Neural progenitor cell (in vitro differentiated cells): ENCODE results near the gene CACNA2D4. TPM values are rescaled to one million over a fixed set of nuclear protein-coding genes. Genes with fewer than 3 reads are reported as not detected.
A peak's percentile ranks its signal among the peaks of the same experiment; 100 is the strongest.

Source experiments
- DNase-seq: peaks from one replicate; pipeline ENCODE4 v3.0.0-alpha.2; 2016; ENCODE audit warnings: low spot score
- H2AFZ ChIP-seq: fragments of 200-600 bp; sonication (generic); replicated peaks from 2 replicates; pipeline ENCODE4 v1.6.1; 2016; ENCODE audit warnings: antibody characterized with exemption
- H3F3A ChIP-seq: fragments of 200-600 bp; sonication (generic); 2 replicates; pipeline ENCODE4 v1.6.1; 2016; ENCODE audit warnings: antibody characterized with exemption, low read depth
- H3K27ac ChIP-seq: fragments of 200-600 bp; sonication (generic); 2 replicates; pipeline ENCODE4 v1.5.1; 2016; ENCODE audit warnings: mild to moderate bottlenecking
- H3K27me3 ChIP-seq: fragments of 200-600 bp; sonication (generic); 2 replicates; pipeline ENCODE4 v1.6.1; 2016; ENCODE audit warnings: mild to moderate bottlenecking, moderate library complexity
- H3K36me3 ChIP-seq: fragments of 200-600 bp; sonication (generic); 2 replicates; pipeline ENCODE4 v1.5.1; 2016
- H3K4me1 ChIP-seq: fragments of 200-600 bp; sonication (generic); 2 replicates; pipeline ENCODE4 v1.6.1; 2016; ENCODE audit warnings: mixed run types
- H3K4me2 ChIP-seq: fragments of 200-600 bp; sonication (generic); 2 replicates; pipeline ENCODE4 v1.6.1; 2016
- H3K4me3 ChIP-seq: fragments of 200-600 bp; sonication (generic); 2 replicates; pipeline ENCODE4 v1.5.1; 2016
- H3K79me2 ChIP-seq: fragments of 200-600 bp; sonication (generic); 2 replicates; pipeline ENCODE4 v1.6.1; 2016; ENCODE audit warnings: low read depth
- H3K9ac ChIP-seq: fragments of 200-600 bp; sonication (generic); 2 replicates; pipeline ENCODE4 v1.6.1; 2016
- H3K9me3 ChIP-seq: fragments of 200-600 bp; sonication (generic); 2 replicates; pipeline ENCODE4 v1.5.1; 2016; ENCODE audit warnings: low read depth
- H4K20me1 ChIP-seq: fragments of 200-600 bp; sonication (generic); 2 replicates; pipeline ENCODE4 v1.6.1; 2016; ENCODE audit warnings: low read depth
- H3K27ac Mint-ChIP-seq: 3 replicates; pipeline ENCODE4 v1.8.0; 2021; ENCODE audit warnings: mixed read lengths
- H3K27me3 Mint-ChIP-seq: 2 replicates; pipeline ENCODE4 v1.8.0; 2022; ENCODE audit warnings: low read depth, mild to moderate bottlenecking, inconsistent platforms, moderate library complexity, mixed read lengths; ENCODE audit not compliant: insufficient read depth
- H3K36me3 Mint-ChIP-seq: 3 replicates; pipeline ENCODE4 v1.8.0; 2021; ENCODE audit warnings: mixed read lengths
- H3K4me1 Mint-ChIP-seq: 3 replicates; pipeline ENCODE4 v1.8.0; 2021; ENCODE audit warnings: mixed read lengths
- H3K4me3 Mint-ChIP-seq: 3 replicates; pipeline ENCODE4 v1.8.0; 2021; ENCODE audit warnings: mild to moderate bottlenecking, moderate library complexity, mixed read lengths
- H3K9me3 Mint-ChIP-seq: 3 replicates; pipeline ENCODE4 v1.8.0; 2020; ENCODE audit warnings: mixed read lengths
- CTCF ChIP-seq: fragments of 200-600 bp; sonication (generic); IDR thresholded peaks from 2 replicates; pipeline ENCODE4 v1.5.1; 2017; ENCODE audit warnings: antibody characterized with exemption, mild to moderate bottlenecking
- EZH2 ChIP-seq: fragments of 200-600 bp; sonication (generic); IDR thresholded peaks from 2 replicates; pipeline ENCODE4 v1.6.1; 2017; ENCODE audit warnings: antibody characterized with exemption, mild to moderate bottlenecking, moderate library complexity
- EZH2phosphoT487 ChIP-seq: fragments of 200-600 bp; sonication (generic); IDR thresholded peaks from 2 replicates; pipeline ENCODE4 v1.6.1; 2017; ENCODE audit warnings: antibody characterized with exemption
- total RNA-seq: library from RNA; depleted of rRNA; stranded (reverse); fragments of >200 nt; gene quantifications from 2 replicates; pipeline ENCODE4 v1.2.3, GENCODE V29; 2015; ENCODE audit warnings: low replicate concordance

The CACNA2D4 gene
- total RNA-seq, 1 donor from 2014 or later, result 3.0 TPM

GRCh38 chr12:1798641-1799020, 119.8 kb downstream of the CACNA2D4 start:
- H3K9me3 Mint-ChIP-seq, result no peaks in the 10 kb centered on the region
- H3K27ac ChIP-seq, result no peak overlapping the region

GRCh38 chr12:1797991-1798640, 120.3 kb downstream of the CACNA2D4 start:
- H3K27ac Mint-ChIP-seq, result no peak overlapping the region
- H3K36me3 ChIP-seq, result no peaks in the 10 kb centered on the region
- H3K9me3 Mint-ChIP-seq, result no peaks in the 10 kb centered on the region
- peaks cover 12% of the 10 kb centered on the region for H3K27me3 ChIP-seq
- H4K20me1 ChIP-seq, result no peaks in the 10 kb centered on the region
- H3K9me3 ChIP-seq, result no peaks in the 10 kb centered on the region
- H3F3A ChIP-seq, result no peaks in the 10 kb centered on the region
- H2AFZ ChIP-seq, result no peak overlapping the region
- peaks cover 4% of the 10 kb centered on the region for H3K4me1 ChIP-seq
- no peak overlapping the region for H3K4me3 ChIP-seq
- no peak overlapping the region for H3K9ac ChIP-seq
- DNase-seq, result no peak
- TF ChIP-seq EZH2, result no peak
- TF ChIP-seq EZH2phosphoT487, result no peak
- no peak for TF ChIP-seq CTCF
- H3K4me2 ChIP-seq, result no peak overlapping the region
- H3K4me1 Mint-ChIP-seq, result peaks cover 21% of the 10 kb centered on the region
- no peak overlapping the region for H3K4me3 Mint-ChIP-seq
- H3K79me2 ChIP-seq, result no peaks in the 10 kb centered on the region
- peaks cover 10% of the 10 kb centered on the region for H3K27me3 Mint-ChIP-seq
- H3K36me3 Mint-ChIP-seq, result no peaks in the 10 kb centered on the region
- H3K27ac ChIP-seq, result no peak overlapping the region

More at GRCh38 chr12:1798641-1799020, 119.8 kb downstream of the CACNA2D4 start:
- Mint-ChIP-seq H3K4me1 (peaks cover 21% of the 10 kb centered on the region), H3K4me3 (no peak overlapping the region), H3K27ac (no peak overlapping the region), H3K36me3 (no peaks in the 10 kb centered on the region), H3K27me3 (peaks cover 10% of the 10 kb centered on the region)
- Histone ChIP-seq H3K79me2 (no peaks in the 10 kb centered on the region), H3K4me3 (no peak overlapping the region), H3F3A (no peaks in the 10 kb centered on the region), H3K4me1 (peaks cover 4% of the 10 kb centered on the region), H4K20me1 (no peaks in the 10 kb centered on the region), H3K27me3 (peaks cover 12% of the 10 kb centered on the region), H3K9ac (no peak overlapping the region), H3K9me3 (no peaks in the 10 kb centered on the region), H2AFZ (no peak overlapping the region), H3K4me2 (no peak overlapping the region), H3K36me3 (no peaks in the 10 kb centered on the region)
- DNase-seq, result no peak
- TF ChIP-seq EZH2 (no peak), EZH2phosphoT487 (no peak), CTCF (no peak)

GRCh38 chr12:1797011-1797901, 121.2 kb downstream of the CACNA2D4 start:
- H3K36me3 ChIP-seq, result no peaks in the 10 kb centered on the region
- H3K79me2 ChIP-seq, result no peaks in the 10 kb centered on the region
- no peak overlapping the region for H3K4me3 ChIP-seq
- H3F3A ChIP-seq, result no peaks in the 10 kb centered on the region
- no peaks in the 10 kb centered on the region for H3K9me3 ChIP-seq
- Mint-ChIP-seq H3K9me3 (no peaks in the 10 kb centered on the region), H3K4me3 (no peak overlapping the region), H3K27ac (no peak overlapping the region), H3K36me3 (no peaks in the 10 kb centered on the region), H3K4me1 (peaks cover 20% of the 10 kb centered on the region), H3K27me3 (peaks cover 10% of the 10 kb centered on the region)
- no peak for DNase-seq
- no peak for TF ChIP-seq CTCF
- TF ChIP-seq EZH2phosphoT487, result no peak
- no peak for TF ChIP-seq EZH2
- H3K4me1 ChIP-seq, result peaks cover 4% of the 10 kb centered on the region
- H3K9ac ChIP-seq, result no peak overlapping the region
- H3K4me2 ChIP-seq, result peak overlapping the region; percentile 53
- peaks cover 12% of the 10 kb centered on the region for H3K27me3 ChIP-seq
- no peak overlapping the region for H3K27ac ChIP-seq
- H2AFZ ChIP-seq, result no peak overlapping the region
- H4K20me1 ChIP-seq, result no peaks in the 10 kb centered on the region
